ENCODE data around the gene LMAN2. TPM values are rescaled to one million over a fixed set of nuclear protein-coding genes. Genes with fewer than 3 reads are reported as not detected.

LMAN2 gene
- total RNA-seq, 6 donors from 2014 or later: 134 to 263 (median 177) TPM

DNA sequence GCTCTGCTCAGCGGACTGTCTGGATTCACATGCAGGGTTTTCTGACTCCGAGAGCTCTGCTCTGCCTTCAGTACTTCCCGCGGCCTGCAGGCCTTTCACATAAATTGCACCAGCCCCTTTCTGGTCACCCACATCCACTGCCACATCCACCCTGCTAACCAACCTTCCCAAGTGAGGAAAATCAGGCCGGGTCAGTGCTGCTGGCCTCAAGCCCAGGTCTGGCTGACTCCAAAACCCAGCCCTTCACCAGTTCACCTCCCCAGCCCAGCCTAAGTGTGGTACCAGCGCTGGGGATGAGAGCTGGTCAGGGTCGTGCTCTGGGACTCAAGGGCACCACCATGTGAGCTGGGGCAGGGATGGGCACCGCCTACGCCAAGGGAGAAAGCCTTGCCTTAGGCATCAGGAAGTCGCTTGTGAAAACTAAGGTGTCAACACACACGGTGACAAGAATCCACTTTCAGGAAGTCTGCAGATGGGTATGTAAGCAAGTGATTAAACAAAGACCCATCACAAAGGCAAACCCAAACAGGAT lies 12.3 kb downstream of the LMAN2 start:
- Histone ChIP-seq H3K4me3 (no peak overlapping the region), H3K9me3 (no peaks in the 10 kb centered on the region), H3K27ac (peak overlapping the region in 3 of 4 donors; percentile 4 to 65 (median 8)), H3K36me3 (peaks cover 35 to 72% (median 55%) of the 10 kb centered on the region in 4 donors), H3K4me1 (peaks cover 0 to 12% (median 7%) of the 10 kb centered on the region in 4 donors), H3K27me3 (no peaks in the 10 kb centered on the region)
- 56 to 63% methylated on average over 7 to 11 of the region's 11 CpGs for WGBS, 2 donors
- ATAC-seq (ENCODE audit: low FRiP score in 2 of 2) (no peak), DNase-seq (no peak)
- TF ChIP-seq EP300 (IDR thresholded peaks at IDR 0.05) (no peak), POLR2A (IDR thresholded peaks at IDR 0.05) (no peak), POLR2AphosphoS5 (IDR thresholded peaks at IDR 0.05) (no peak)
- TF ChIP-seq, protein P1, sequence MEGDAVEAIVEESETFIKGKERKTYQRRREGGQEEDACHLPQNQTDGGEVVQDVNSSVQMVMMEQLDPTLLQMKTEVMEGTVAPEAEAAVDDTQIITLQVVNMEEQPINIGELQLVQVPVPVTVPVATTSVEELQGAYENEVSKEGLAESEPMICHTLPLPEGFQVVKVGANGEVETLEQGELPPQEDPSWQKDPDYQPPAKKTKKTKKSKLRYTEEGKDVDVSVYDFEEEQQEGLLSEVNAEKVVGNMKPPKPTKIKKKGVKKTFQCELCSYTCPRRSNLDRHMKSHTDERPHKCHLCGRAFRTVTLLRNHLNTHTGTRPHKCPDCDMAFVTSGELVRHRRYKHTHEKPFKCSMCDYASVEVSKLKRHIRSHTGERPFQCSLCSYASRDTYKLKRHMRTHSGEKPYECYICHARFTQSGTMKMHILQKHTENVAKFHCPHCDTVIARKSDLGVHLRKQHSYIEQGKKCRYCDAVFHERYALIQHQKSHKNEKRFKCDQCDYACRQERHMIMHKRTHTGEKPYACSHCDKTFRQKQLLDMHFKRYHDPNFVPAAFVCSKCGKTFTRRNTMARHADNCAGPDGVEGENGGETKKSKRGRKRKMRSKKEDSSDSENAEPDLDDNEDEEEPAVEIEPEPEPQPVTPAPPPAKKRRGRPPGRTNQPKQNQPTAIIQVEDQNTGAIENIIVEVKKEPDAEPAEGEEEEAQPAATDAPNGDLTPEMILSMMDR (IDR thresholded peaks at IDR 0.05): no peak

DNA sequence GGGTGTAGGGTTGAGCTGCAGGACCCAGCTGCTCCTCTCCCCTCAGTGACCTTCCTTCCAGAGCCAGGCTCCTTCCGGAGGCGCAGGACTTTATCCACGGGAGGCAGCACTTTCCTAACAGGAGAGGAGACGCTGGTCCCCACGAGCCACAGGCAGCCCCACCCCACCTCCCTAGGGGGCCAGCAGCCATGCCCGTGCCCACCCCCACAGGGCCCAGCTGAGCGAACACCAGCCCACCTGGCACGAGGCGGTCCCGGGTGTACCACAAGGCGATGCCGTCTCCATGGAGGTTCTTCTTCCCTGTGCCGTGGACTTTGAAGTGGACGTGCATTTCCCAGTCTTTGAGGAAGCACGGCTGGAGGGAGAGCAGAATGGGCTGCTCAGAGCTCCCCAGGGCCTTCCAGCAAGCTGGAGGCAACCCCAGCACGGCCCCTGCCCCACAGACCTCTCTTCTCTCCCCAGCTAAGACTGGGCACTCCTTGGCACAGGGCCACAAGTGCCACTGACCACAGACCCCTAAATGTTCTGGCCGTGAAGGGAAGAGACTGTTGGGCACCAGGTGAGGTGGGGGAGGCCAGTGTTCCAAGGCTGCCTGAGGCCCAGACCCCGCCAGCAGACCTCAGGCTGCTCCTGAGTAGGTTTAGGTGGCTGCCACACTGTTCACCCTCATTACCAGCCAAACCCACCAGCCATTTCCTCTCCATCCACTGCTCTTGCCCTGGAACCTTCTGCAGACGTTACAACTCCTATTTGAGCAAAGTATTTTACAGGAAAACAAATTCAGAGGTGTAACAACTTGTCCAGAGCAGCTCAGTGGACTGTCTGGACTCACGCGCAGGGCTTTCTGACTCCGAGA lies 13.0 kb downstream of the LMAN2 start:
- no peak overlapping the region for H3K4me3 ChIP-seq
- H3K36me3 ChIP-seq: peaks cover 42 to 79% (median 62%) of the 10 kb centered on the region in 4 donors
- peaks cover 0 to 12% (median 7%) of the 10 kb centered on the region in 4 donors for H3K4me1 ChIP-seq
- peak overlapping the region in 3 of 4 donors; percentile 4 to 65 (median 8) for H3K27ac ChIP-seq
- ATAC-seq (ENCODE audit: low FRiP score in 2 of 2): peak in 1 of 2 donors; percentile 6
- no peak for TF ChIP-seq EP300 (IDR thresholded peaks at IDR 0.05)
- TF ChIP-seq POLR2AphosphoS5 (IDR thresholded peaks at IDR 0.05): no peak
- TF ChIP-seq, protein P1 (IDR thresholded peaks at IDR 0.05): no peak
- TF ChIP-seq POLR2A (IDR thresholded peaks at IDR 0.05): no peak
- no peak for DNase-seq
- 83 to 90% methylated on average over 8 to 20 of the region's 22 CpGs for WGBS, 2 donors
- no peaks in the 10 kb centered on the region for H3K27me3 ChIP-seq
- no peaks in the 10 kb centered on the region for H3K9me3 ChIP-seq

DNA sequence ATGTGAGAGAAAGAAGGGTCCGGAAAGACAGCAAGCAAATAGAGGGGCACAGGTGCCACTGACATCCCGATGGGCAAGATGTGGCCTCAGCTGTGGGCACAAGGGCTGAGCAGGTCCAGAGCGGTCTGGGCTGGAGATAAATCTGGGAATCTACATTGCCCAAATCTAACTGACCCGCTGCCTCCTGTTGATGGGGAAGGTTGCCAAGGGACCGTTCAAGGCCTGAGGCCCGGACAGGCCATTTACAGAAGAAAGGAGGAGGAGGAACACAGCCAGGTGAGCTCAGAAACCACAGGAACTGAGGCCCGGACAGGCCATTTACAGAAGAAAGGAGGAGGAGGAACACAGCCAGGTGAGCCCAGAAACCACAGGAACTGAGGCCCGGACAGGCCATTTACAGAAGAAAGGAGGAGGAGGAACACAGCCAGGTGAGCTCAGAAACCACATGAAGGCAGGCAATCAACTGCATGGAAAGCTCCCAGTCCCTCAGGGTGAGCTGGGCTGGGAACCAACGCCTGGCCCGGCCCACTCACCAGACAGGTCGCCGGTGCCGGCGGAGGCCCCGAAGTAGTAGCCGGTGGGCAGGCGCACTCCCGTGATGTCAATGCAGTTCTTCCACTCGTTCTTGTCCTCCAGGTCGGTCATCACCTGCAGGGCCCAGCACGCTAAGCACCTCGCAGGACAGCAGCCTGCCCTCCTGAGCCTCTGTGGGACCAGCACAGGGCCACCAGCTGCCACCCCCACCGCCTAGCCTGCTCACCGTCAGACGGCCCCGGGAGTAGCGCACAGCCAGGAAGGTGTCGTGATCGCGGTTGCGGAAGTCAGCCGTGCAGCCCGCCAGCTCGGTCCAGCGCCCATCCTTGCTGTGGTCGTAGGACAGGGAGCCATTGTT lies 14.6 kb downstream of the LMAN2 start:
- Histone ChIP-seq H3K9me3 (no peaks in the 10 kb centered on the region), H3K27me3 (no peaks in the 10 kb centered on the region), H3K4me3 (no peak overlapping the region), H3K27ac (no peak overlapping the region), H3K4me1 (peaks cover 0 to 12% (median 7%) of the 10 kb centered on the region in 4 donors), H3K36me3 (peaks cover 42 to 86% (median 71%) of the 10 kb centered on the region in 4 donors)
- WGBS, 2 donors: 93 to 95% methylated on average over 13 to 35 of the region's 36 CpGs
- DNase-seq (no peak), ATAC-seq (ENCODE audit: low FRiP score in 2 of 2) (no peak)
- TF ChIP-seq POLR2AphosphoS5 (IDR thresholded peaks at IDR 0.05) (no peak), EP300 (IDR thresholded peaks at IDR 0.05) (no peak), POLR2A (IDR thresholded peaks at IDR 0.05) (no peak)
- TF ChIP-seq, protein P1 (IDR thresholded peaks at IDR 0.05): no peak

DNA sequence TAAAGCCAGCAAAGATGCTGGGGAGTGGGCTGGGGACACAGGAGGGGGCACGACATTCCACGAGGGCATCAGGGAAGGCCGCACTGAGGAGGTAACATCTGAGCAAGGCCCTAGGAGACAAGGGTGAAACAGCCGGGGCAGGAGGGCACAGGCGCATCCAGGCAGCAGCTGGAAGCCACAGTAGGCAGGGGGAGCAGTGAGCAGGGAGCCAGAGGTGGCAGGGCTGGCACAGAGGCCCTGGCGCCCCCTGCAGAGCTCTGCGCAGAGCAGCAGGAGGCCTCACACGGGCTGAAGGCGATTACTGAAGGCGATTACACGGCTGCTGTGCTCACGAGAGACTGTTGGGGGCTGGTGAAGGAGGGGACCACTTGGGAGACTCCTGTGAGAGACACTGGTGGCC lies 15.4 kb downstream of the LMAN2 start:
- TF ChIP-seq, protein P1 (IDR thresholded peaks at IDR 0.05): peak in 1 of 6 experiments; percentile 7
- no peak for TF ChIP-seq POLR2AphosphoS5 (IDR thresholded peaks at IDR 0.05)
- DNase-seq: no peak
- Histone ChIP-seq H3K36me3 (peaks cover 45 to 86% (median 77%) of the 10 kb centered on the region in 4 donors), H3K27ac (no peak overlapping the region), H3K4me3 (no peak overlapping the region), H3K27me3 (no peaks in the 10 kb centered on the region), H3K9me3 (no peaks in the 10 kb centered on the region), H3K4me1 (peaks cover 0 to 12% (median 7%) of the 10 kb centered on the region in 4 donors)
- 66 to 75% methylated on average over 12 of the region's 12 CpGs for whole genome bisulfite sequencing, 2 donors
- ATAC-seq (ENCODE audit: low FRiP score in 2 of 2): no peak
